WTC11 (cell line): Measurements from ENCODE around the gene NCF4. TPM values are rescaled to one million over a fixed set of nuclear protein-coding genes. Genes with fewer than 3 reads are reported as not detected.

Source experiments
- ATAC-seq: fragments of 200-7000 bp; cut with Tn5 transposase; 2 replicates; pipeline ENCODE4 v1.10.0; 2021; ENCODE audit warnings: mild to moderate bottlenecking, moderate library complexity
- CTCF ChIA-PET: fragments of 300-600 bp; sonication (Branson Sonifier 250); formaldehyde crosslinking; loops from one replicate; lab custom pipeline; 2021; ENCODE audit warnings: antibody characterized with exemption; lab: Charles Lee
- POLR2A ChIA-PET: fragments of 350-600 bp; sonication (Branson Sonifier 250); formaldehyde crosslinking; loops from one replicate; lab custom pipeline; 2021; ENCODE audit warnings: antibody characterized with exemption; lab: Charles Lee
- DNase-seq: peaks from one replicate; pipeline ENCODE4 v3.0.0; 2021; ENCODE audit warnings: low spot score
- H3K27ac Mint-ChIP-seq: 2 replicates; pipeline ENCODE4 v1.8.0; 2021; ENCODE audit warnings: mixed read lengths
- H3K27me3 Mint-ChIP-seq: 2 replicates; pipeline ENCODE4 v1.8.0; 2021; ENCODE audit warnings: low read depth, mild to moderate bottlenecking, moderate library complexity, mixed read lengths
- H3K36me3 Mint-ChIP-seq: 2 replicates; pipeline ENCODE4 v1.8.0; 2021; ENCODE audit warnings: mixed read lengths
- H3K4me1 Mint-ChIP-seq: 2 replicates; pipeline ENCODE4 v1.8.0; 2022; ENCODE audit warnings: mixed read lengths
- H3K4me3 Mint-ChIP-seq: 2 replicates; pipeline ENCODE4 v1.8.0; 2021; ENCODE audit warnings: mild to moderate bottlenecking, moderate library complexity, mixed read lengths
- H3K9me3 Mint-ChIP-seq: 2 replicates; pipeline ENCODE4 v1.8.0; 2021; ENCODE audit warnings: mixed read lengths
- ATF1 ChIP-seq: sonication (generic); formaldehyde crosslinking; IDR thresholded peaks from 2 replicates; pipeline ENCODE4 v1.8.1; 2023; ENCODE audit warnings: mild to moderate bottlenecking, moderate library complexity, missing genetic modification reagents
- ATF2 ChIP-seq: sonication (generic); formaldehyde crosslinking; IDR thresholded peaks from 2 replicates; pipeline ENCODE4 v1.8.1; 2022; ENCODE audit warnings: low read depth, missing genetic modification reagents, borderline replicate concordance
- CBFB ChIP-seq: sonication (generic); formaldehyde crosslinking; IDR thresholded peaks from 2 replicates; pipeline ENCODE4 v1.8.1; 2022; ENCODE audit warnings: mild to moderate bottlenecking, low read depth, missing genetic modification reagents
- CDX4 ChIP-seq: fragments of 250-450 bp; sonication (Bioruptor Pico); IDR thresholded peaks from 2 replicates; pipeline ENCODE4 v1.9.0; 2021; ENCODE audit warnings: moderate library complexity, mild to moderate bottlenecking, inconsistent platforms, borderline replicate concordance
- CREM ChIP-seq: sonication (generic); formaldehyde crosslinking; IDR thresholded peaks from 2 replicates; pipeline ENCODE4 v1.8.1; 2022; ENCODE audit warnings: mild to moderate bottlenecking, missing genetic modification reagents, moderate library complexity
- GABPB1 ChIP-seq: sonication (generic); formaldehyde crosslinking; IDR thresholded peaks from 2 replicates; pipeline ENCODE4 v1.8.1; 2023; ENCODE audit warnings: mild to moderate bottlenecking, missing genetic modification reagents
- GRHL2 ChIP-seq: fragments of 250-450 bp; sonication (Bioruptor Pico); IDR thresholded peaks from 2 replicates; pipeline ENCODE4 v1.8.0; 2022; ENCODE audit warnings: mild to moderate bottlenecking, moderate library complexity; ENCODE audit not compliant: insufficient replicate concordance, severe bottlenecking
- KAT7 ChIP-seq: sonication (generic); formaldehyde crosslinking; IDR thresholded peaks from 2 replicates; pipeline ENCODE4 v1.8.1; 2023; ENCODE audit warnings: missing genetic modification reagents, mild to moderate bottlenecking, borderline replicate concordance
- MYBL2 ChIP-seq: sonication (generic); formaldehyde crosslinking; IDR thresholded peaks from 2 replicates; pipeline ENCODE4 v1.8.1; 2023; ENCODE audit warnings: mild to moderate bottlenecking, moderate library complexity, missing genetic modification reagents
- NR2C2 ChIP-seq: sonication (generic); formaldehyde crosslinking; IDR thresholded peaks from 2 replicates; pipeline ENCODE4 v1.8.0; 2022; ENCODE audit warnings: mild to moderate bottlenecking, missing genetic modification reagents
- RELA ChIP-seq: sonication (generic); formaldehyde crosslinking; IDR thresholded peaks from 2 replicates; pipeline ENCODE4 v1.8.1; 2022; ENCODE audit warnings: missing genetic modification reagents, mild to moderate bottlenecking, borderline replicate concordance
- SMAD3 ChIP-seq: sonication (generic); formaldehyde crosslinking; IDR thresholded peaks from 2 replicates; pipeline ENCODE4 v1.8.0; 2022; ENCODE audit warnings: missing genetic modification reagents, mild to moderate bottlenecking, borderline replicate concordance
- SP1 ChIP-seq: sonication (generic); formaldehyde crosslinking; conservative IDR thresholded peaks from 2 replicates; pipeline ENCODE4 v1.8.1; 2022; ENCODE audit warnings: missing genetic modification reagents
- USF1 ChIP-seq: sonication (generic); formaldehyde crosslinking; IDR thresholded peaks from 2 replicates; pipeline ENCODE4 v1.8.0; 2022; ENCODE audit warnings: mild to moderate bottlenecking, missing genetic modification reagents
- ZNF396 ChIP-seq: fragments of 250-450 bp; sonication (Bioruptor Pico); IDR thresholded peaks from 2 replicates; pipeline ENCODE4 v1.8.0; 2021; ENCODE audit warnings: mild to moderate bottlenecking, moderate library complexity, borderline replicate concordance
- ZNF416 ChIP-seq: fragments of 250-450 bp; sonication (Bioruptor Pico); IDR thresholded peaks from 2 replicates; pipeline ENCODE4 v1.9.0; 2021; ENCODE audit warnings: mild to moderate bottlenecking, inconsistent platforms
- total RNA-seq: library from RNA; stranded (reverse); gene quantifications from 3 replicates; pipeline ENCODE4 v1.2.3, GENCODE V29; 2021
- TF ChIP-seq, protein P1 (sequence below): fragments of 250-450 bp; sonication (Bioruptor Pico); conservative IDR thresholded peaks from 2 replicates; pipeline ENCODE4 v1.9.0; 2021; ENCODE audit warnings: mild to moderate bottlenecking
- TF ChIP-seq, protein P2 (sequence below): sonication (generic); formaldehyde crosslinking; IDR thresholded peaks from 2 replicates; pipeline ENCODE4 v1.8.1; 2023; ENCODE audit warnings: mild to moderate bottlenecking, missing genetic modification reagents
- TF ChIP-seq, protein P3 (sequence below): fragments of 200-600 bp; IDR thresholded peaks from 2 replicates; pipeline ENCODE4 v1.8.0; 2022; ENCODE audit warnings: antibody characterized with exemption
- TF ChIP-seq, protein P4 (sequence below): sonication (generic); formaldehyde crosslinking; conservative IDR thresholded peaks from 2 replicates; pipeline ENCODE4 v1.8.1; 2023; ENCODE audit warnings: mild to moderate bottlenecking, low read depth, missing genetic modification reagents, moderate library complexity
- TF ChIP-seq, protein P5 (sequence below): sonication (generic); formaldehyde crosslinking; conservative IDR thresholded peaks from 2 replicates; pipeline ENCODE4 v1.8.1; 2022; ENCODE audit warnings: mild to moderate bottlenecking, missing genetic modification reagents

NCF4 gene
- total RNA-seq, 1 experiment from 2014 or later = not detected

DNA sequence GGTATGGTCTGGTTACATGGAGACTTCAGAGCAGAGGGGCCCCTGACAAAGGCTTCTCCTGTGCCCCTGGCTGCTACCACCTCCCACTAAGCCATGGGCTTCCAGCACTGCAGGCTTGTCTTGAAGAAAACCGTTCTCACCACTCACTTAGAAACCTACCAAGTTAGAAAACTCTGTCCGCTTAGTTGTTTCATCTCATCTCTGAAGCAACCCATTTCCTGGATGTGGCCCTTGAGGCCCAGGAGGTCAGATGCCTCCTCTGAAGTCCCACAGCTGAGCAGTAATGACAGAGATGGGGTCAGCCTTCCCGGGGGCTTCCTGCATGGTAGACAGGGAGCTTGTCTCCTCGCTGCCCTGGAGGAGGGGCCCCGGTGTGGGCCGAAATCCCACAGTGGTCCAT, 65.5 kb downstream of the NCF4 start (continued):
- no peak for TF ChIP-seq SMAD3 (CRISPR knock-in tag)
- no peak for TF ChIP-seq NR2C2
- TF ChIP-seq ZNF396 (CRISPR knock-in tag) = no peak

GRCh38 chr22:36926721-36927435, 66.1 kb downstream of the NCF4 start:
- Mint-ChIP-seq H3K27ac (peak overlapping the region; percentile 21; the same call in 1 of the 2 replicates), H3K36me3 (no peaks in the 10 kb centered on the region), H3K4me1 (peaks cover 6% of the 10 kb centered on the region; the same call in 1 of the 2 replicates), H3K4me3 (no peak overlapping the region), H3K9me3 (no peaks in the 10 kb centered on the region), H3K27me3 (no peaks in the 10 kb centered on the region; the same call in 1 of the 2 replicates)
- ChIA-PET CTCF (no interaction called here), POLR2A (no interaction called here)
- DNase-seq (no peak), ATAC-seq (no peak)
- TF ChIP-seq ATF2 = no peak
- no peak for TF ChIP-seq MYBL2 (CRISPR knock-in tag)
- TF ChIP-seq, protein P1, sequence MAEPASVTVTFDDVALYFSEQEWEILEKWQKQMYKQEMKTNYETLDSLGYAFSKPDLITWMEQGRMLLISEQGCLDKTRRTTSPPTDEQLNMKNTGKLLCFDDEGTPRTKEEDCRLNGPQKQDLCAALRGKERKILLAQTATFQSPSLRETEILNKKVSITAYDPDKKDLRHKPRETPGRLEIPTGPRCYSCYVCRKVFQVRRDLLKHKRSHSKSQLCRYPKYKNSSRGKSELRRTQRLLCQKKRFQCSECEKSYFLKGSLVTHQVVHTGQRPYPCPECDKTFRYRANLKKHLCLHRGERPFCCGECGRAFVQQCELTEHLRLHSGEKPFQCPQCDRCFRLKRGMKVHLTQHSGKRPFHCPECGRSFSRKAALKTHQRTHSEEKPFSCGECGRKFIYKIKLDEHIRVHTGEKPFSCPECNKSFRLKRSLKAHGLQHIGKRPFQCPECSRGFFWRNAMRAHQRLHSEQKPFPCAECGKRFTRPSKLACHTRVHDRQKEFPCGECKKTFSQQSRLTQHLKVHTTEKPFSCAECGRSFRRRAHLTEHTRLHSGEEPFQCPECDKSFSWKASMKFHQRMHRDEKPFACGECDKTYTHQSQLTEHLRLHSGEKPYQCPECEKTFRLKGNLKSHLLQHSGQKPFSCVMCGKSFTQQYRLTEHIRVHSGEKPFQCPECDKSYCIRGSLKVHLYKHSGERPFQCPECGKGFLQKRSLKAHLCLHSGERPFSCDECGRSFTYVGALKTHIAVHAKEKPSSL (CRISPR knock-in tag) = no peak
- no peak for TF ChIP-seq SP1 (CRISPR knock-in tag)
- TF ChIP-seq, protein P2, sequence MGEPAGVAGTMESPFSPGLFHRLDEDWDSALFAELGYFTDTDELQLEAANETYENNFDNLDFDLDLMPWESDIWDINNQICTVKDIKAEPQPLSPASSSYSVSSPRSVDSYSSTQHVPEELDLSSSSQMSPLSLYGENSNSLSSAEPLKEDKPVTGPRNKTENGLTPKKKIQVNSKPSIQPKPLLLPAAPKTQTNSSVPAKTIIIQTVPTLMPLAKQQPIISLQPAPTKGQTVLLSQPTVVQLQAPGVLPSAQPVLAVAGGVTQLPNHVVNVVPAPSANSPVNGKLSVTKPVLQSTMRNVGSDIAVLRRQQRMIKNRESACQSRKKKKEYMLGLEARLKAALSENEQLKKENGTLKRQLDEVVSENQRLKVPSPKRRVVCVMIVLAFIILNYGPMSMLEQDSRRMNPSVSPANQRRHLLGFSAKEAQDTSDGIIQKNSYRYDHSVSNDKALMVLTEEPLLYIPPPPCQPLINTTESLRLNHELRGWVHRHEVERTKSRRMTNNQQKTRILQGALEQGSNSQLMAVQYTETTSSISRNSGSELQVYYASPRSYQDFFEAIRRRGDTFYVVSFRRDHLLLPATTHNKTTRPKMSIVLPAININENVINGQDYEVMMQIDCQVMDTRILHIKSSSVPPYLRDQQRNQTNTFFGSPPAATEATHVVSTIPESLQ (CRISPR knock-in tag) = no peak
- no peak for TF ChIP-seq GRHL2
- no peak for TF ChIP-seq CDX4
- TF ChIP-seq GABPB1 (CRISPR knock-in tag) = no peak
- no peak for TF ChIP-seq CREM (CRISPR knock-in tag)
- TF ChIP-seq, protein P3, sequence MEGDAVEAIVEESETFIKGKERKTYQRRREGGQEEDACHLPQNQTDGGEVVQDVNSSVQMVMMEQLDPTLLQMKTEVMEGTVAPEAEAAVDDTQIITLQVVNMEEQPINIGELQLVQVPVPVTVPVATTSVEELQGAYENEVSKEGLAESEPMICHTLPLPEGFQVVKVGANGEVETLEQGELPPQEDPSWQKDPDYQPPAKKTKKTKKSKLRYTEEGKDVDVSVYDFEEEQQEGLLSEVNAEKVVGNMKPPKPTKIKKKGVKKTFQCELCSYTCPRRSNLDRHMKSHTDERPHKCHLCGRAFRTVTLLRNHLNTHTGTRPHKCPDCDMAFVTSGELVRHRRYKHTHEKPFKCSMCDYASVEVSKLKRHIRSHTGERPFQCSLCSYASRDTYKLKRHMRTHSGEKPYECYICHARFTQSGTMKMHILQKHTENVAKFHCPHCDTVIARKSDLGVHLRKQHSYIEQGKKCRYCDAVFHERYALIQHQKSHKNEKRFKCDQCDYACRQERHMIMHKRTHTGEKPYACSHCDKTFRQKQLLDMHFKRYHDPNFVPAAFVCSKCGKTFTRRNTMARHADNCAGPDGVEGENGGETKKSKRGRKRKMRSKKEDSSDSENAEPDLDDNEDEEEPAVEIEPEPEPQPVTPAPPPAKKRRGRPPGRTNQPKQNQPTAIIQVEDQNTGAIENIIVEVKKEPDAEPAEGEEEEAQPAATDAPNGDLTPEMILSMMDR = no peak
- TF ChIP-seq ZNF416 (CRISPR knock-in tag) = no peak
- TF ChIP-seq ATF1 (CRISPR knock-in tag) = no peak
- TF ChIP-seq, protein P4, sequence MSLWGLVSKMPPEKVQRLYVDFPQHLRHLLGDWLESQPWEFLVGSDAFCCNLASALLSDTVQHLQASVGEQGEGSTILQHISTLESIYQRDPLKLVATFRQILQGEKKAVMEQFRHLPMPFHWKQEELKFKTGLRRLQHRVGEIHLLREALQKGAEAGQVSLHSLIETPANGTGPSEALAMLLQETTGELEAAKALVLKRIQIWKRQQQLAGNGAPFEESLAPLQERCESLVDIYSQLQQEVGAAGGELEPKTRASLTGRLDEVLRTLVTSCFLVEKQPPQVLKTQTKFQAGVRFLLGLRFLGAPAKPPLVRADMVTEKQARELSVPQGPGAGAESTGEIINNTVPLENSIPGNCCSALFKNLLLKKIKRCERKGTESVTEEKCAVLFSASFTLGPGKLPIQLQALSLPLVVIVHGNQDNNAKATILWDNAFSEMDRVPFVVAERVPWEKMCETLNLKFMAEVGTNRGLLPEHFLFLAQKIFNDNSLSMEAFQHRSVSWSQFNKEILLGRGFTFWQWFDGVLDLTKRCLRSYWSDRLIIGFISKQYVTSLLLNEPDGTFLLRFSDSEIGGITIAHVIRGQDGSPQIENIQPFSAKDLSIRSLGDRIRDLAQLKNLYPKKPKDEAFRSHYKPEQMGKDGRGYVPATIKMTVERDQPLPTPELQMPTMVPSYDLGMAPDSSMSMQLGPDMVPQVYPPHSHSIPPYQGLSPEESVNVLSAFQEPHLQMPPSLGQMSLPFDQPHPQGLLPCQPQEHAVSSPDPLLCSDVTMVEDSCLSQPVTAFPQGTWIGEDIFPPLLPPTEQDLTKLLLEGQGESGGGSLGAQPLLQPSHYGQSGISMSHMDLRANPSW (CRISPR knock-in tag) = no peak
- TF ChIP-seq, protein P5, sequence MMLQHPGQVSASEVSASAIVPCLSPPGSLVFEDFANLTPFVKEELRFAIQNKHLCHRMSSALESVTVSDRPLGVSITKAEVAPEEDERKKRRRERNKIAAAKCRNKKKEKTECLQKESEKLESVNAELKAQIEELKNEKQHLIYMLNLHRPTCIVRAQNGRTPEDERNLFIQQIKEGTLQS (CRISPR knock-in tag) = no peak
- no peak for TF ChIP-seq RELA (CRISPR knock-in tag)
- no peak for TF ChIP-seq KAT7
- no peak for TF ChIP-seq USF1 (CRISPR knock-in tag)
- no peak for TF ChIP-seq CBFB (CRISPR knock-in tag)
